Measurements from ENCODE around the gene GNAZ. TPM values are rescaled to one million over a fixed set of nuclear protein-coding genes. Genes with fewer than 3 reads are reported as not detected.

GNAZ gene
- total RNA-seq, 4 donors from 2014 or later = 0.64 to 9.9 (median 2.6) TPM

DNA sequence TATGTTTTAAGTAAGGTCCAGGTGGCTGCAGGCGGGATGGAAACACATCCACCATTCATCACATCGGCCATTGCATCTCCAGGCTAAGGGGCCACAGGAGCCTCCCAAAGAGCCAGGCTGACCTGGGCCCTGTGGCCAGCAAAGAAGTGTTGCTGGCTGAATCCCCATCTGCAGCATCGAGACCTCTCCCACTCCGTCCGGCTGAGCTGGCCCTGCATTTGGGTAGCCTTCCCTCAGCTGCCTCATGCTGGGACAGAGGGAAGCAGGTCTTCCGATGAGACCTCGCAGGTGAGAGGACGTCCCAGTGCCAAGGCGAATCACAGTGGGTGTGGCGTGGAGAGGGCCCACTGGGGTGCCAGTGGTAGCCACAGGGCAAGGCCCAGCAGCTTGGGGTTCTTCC lies 47.0 kb downstream of the GNAZ start:
- TF ChIP-seq CTCF (IDR thresholded peaks at IDR 0.05) (no peak), POLR2A (IDR thresholded peaks at IDR 0.05) (no peak)
- intact Hi-C loops (cut with DNase I) = no loop called here
- no peak overlapping the region for H3K4me3 ChIP-seq
- H3K36me3 ChIP-seq = no peaks in the 10 kb centered on the region
- H3K4me1 ChIP-seq = no peaks in the 10 kb centered on the region
- no peak overlapping the region for H3K27ac ChIP-seq
- 86 to 93% methylated on average over 3 of the region's 10 CpGs for WGBS, 2 donors
- DNase-seq = no peak
- no peaks in the 10 kb centered on the region for H3K27me3 ChIP-seq
- no peaks in the 10 kb centered on the region for H3K9me3 ChIP-seq

- Histone ChIP-seq H3K36me3 (no peaks in the 10 kb centered on the region), H3K27ac (no peak overlapping the region), H3K27me3 (no peaks in the 10 kb centered on the region), H3K9me3 (no peaks in the 10 kb centered on the region), H3K4me1 (no peaks in the 10 kb centered on the region), H3K4me3 (no peak overlapping the region)
- intact Hi-C loops (cut with DNase I) = no loop called here
- DNase-seq = no peak
- WGBS, 2 donors = 60 to 73% methylated on average over 2 of the region's 15 CpGs
- TF ChIP-seq POLR2A (IDR thresholded peaks at IDR 0.05) (no peak), CTCF (IDR thresholded peaks at IDR 0.05) (no peak)
Observed at GRCh38 chr22:23117891-23118646, 47.8 kb downstream of the GNAZ start.

DNA sequence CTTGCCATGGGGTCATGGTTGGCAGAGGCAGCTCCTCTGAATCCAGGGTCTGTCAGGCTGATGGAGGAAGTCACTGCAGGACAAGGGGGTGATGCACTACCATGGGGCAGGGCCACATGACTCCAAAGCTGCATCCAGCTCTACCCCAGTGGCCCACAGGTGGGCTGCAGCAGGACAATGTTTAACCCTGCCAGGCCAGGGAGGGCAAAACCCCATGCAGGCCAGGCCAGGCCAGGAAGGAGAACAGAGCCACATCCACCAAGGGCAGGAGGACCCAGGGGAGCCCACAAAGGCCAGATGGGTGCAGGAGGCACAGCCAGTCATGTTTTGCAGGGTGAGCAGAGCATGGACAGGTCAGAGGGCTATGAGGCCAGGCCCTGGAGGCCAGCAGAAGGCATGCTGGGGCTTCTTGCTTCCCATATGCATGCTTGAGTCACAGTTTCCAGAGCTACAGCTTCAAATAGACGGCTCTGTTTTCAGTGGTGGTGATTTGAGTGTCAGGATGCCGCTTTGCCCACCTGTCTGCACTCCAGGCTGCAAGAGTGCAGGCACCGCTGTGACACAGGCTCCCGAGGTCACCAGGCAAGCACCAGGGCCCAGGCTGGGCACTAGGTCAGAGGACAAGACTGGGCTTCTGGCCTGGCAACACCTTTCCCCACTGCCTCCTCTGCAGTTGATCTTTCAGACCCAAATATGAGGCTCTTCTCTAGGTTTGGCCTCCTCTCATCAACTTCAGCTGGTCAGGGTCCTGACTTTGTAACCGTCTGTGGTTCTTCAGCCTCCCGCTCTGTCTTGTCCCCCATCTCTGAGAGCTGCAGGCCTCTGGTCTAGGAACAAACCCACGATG lies 48.6 kb downstream of the GNAZ start:
- H3K27ac ChIP-seq = no peak overlapping the region
- WGBS, 2 donors = 87 to 88% methylated on average over 3 to 6 of the region's 7 CpGs
- no peaks in the 10 kb centered on the region for H3K4me1 ChIP-seq
- no peak for DNase-seq
- H3K36me3 ChIP-seq = no peaks in the 10 kb centered on the region
- H3K4me3 ChIP-seq = no peak overlapping the region
- H3K27me3 ChIP-seq = no peaks in the 10 kb centered on the region
- no peak for TF ChIP-seq POLR2A (IDR thresholded peaks at IDR 0.05)
- no peak for TF ChIP-seq CTCF (IDR thresholded peaks at IDR 0.05)
- H3K9me3 ChIP-seq = no peaks in the 10 kb centered on the region
- intact Hi-C loops (cut with DNase I) = no loop called here

DNA sequence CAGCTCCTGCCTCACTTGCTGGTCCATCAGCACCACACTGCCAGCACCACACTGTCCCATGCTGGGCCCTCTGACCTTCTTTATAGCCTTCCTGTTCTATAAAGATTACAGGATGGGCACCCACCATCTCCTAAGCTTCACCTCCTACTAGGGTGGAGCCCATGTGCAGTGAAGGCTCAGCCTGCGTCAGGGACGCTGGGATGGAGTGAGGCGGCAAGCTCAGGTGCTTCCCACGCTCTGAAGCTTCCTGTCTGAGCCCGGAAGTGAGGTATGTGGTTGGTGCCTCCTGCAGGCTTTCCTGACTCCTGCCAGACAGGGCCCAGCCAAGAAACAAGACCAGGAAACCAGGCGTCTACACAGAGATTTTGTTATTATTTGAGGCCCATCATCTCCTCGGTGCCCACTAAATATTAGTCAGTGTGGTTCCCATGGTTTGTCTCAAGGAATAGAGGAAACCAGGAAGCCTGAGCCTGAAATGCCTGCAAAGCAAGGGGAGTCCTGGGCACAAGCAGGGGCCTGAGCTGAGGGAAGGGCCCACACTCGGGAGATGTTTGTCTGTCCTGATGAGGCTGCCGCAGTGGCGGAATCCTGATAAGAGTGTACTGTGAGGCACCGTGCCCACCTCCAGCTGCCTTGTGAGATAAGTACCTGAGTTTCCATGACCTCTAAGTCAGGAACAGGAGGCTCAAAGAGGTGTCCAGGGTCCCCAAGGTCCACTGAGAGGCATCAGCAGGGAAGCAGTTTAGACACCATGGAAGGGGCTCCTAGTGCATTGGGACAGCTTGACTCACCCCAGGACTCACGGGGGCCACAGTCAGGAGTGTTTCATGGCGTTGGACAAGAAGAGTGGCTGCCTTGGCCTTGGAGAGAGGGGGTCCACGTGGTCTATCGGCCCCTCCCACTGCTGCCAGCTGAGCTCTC lies 49.4 kb downstream of the GNAZ start:
- Histone ChIP-seq H3K27me3 (no peaks in the 10 kb centered on the region), H3K4me3 (no peak overlapping the region), H3K9me3 (no peaks in the 10 kb centered on the region), H3K27ac (no peak overlapping the region), H3K4me1 (no peaks in the 10 kb centered on the region), H3K36me3 (no peaks in the 10 kb centered on the region)
- no peak for DNase-seq
- no peak for TF ChIP-seq CTCF (IDR thresholded peaks at IDR 0.05)
- no peak for TF ChIP-seq POLR2A (IDR thresholded peaks at IDR 0.05)
- 50 to 75% methylated on average over 7 to 15 of the region's 15 CpGs for WGBS, 2 donors
- intact Hi-C loops (cut with DNase I) = loop anchor here (5.0 kb wide), 1 partner anchor 157 kb away; no protein-coding TSS in a partner anchor

All from esophagus squamous epithelium (tissue), 5 donors.